Measurements from ENCODE around the gene CRAMP1.

Gene CRAMP1

DNA sequence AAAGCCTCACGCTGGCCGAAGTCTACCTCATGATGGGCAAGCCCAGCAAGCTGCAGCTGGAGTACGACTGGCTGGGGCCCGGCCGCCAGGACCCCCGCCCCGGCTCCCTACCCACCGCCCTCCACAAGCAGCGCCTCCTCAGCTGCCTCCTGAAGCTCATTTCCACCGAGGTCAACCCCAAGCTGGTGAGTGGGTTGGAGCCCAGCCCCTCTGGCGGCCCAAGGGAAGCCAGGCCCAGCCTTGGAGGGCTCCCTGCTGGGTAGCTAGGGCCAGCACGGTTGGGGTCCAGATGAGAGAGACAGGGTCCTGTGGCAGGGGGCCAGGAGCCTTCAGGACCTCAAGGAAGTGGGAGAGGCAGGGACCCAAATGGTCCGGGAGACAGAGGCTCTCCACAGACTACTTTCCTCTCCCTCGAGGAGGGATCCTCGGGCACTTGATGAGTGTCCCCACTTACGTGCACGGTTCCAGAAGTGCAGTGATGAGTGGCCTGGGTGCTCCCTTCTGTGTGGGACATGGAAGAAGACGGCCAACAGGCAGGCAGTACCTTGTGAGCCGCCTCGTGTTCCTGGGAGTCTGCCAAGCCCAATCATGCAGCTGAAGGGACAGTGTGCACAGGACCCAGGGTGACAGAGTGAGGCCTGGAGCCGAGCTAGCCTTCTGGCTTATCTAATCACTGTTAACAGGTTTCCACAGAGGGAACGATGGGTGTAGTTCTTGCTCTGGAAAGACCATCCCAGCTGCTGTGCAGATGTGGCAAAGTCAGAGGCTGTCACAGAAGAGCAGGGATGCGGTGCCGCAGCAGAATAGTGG lies 44.9 kb downstream of the CRAMP1 start:
- Histone ChIP-seq H3K27me3 (ENCODE audit: control insufficient read depth in 1 of 2, insufficient read depth in 2 of 2, low read length in 2 of 2) (no peaks in the 10 kb centered on the region), H3K9me3 (ENCODE audit: control insufficient read depth in 2 of 2, low read length in 2 of 2) (no peaks in the 10 kb centered on the region), H3K36me3 (ENCODE audit: control insufficient read depth in 2 of 2, insufficient read depth in 2 of 2, low read length in 2 of 2) (peaks cover 37 to 62% of the 10 kb centered on the region in 2 donors), H3K27ac (ENCODE audit: low read length) (no peak overlapping the region), H3K4me3 (ENCODE audit: low read length in 2 of 2) (no peak overlapping the region), H3K9ac (ENCODE audit: low read length in 2 of 2) (no peak overlapping the region), H3K4me1 (ENCODE audit: control insufficient read depth, insufficient read depth, low read length) (no peaks in the 10 kb centered on the region)

DNA sequence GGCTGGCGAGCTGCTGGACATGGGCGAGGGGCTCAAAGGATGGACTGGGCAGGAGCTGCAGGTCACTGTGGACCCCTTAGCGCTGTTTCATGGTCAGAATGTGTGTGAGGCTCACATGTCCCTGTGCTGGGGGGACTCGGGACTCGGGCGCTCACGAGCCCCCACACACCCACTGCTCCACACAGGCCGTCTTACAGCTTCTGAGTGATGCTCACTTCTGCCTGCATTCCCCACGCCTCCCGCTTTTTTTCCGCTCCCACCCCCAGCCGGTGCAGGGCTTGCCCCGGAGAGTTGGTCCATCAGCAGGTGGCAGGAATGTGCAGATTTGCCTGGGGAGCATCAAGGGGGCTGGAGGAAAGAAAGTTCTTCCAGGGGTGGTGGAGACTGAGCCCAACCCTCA lies 45.7 kb downstream of the CRAMP1 start:
- H3K9me3 ChIP-seq (ENCODE audit: control insufficient read depth in 2 of 2, low read length in 2 of 2) = no peaks in the 10 kb centered on the region
- H3K9ac ChIP-seq (ENCODE audit: low read length in 2 of 2) = no peak overlapping the region
- H3K4me3 ChIP-seq (ENCODE audit: low read length in 2 of 2) = no peak overlapping the region
- H3K36me3 ChIP-seq (ENCODE audit: control insufficient read depth in 2 of 2, insufficient read depth in 2 of 2, low read length in 2 of 2) = peaks cover 40 to 63% of the 10 kb centered on the region in 2 donors
- no peak overlapping the region for H3K27ac ChIP-seq (ENCODE audit: low read length)
- H3K4me1 ChIP-seq (ENCODE audit: control insufficient read depth, insufficient read depth, low read length) = no peaks in the 10 kb centered on the region
- H3K27me3 ChIP-seq (ENCODE audit: control insufficient read depth in 1 of 2, insufficient read depth in 2 of 2, low read length in 2 of 2) = no peaks in the 10 kb centered on the region

DNA sequence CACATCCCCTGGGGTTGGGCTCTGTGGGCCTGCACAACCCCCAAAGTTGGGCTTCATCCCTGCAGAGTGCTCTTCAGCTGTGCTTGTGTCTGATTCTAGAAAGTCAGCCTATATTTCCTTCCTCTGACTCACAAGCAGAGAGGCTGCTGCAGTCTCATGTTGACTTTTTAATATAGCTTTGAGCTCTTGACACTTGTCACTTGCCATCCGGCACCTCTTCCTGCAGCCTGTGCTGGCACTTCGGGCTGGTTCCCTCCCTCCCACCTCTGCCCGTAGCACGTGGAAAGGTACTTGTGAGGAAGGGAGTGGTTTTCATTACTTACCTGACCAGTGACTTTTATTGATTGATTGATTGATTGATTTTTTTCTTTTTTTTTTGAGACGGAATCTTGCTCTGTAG lies 46.9 kb downstream of the CRAMP1 start:
- Histone ChIP-seq H3K9me3 (ENCODE audit: control insufficient read depth in 2 of 2, low read length in 2 of 2) (no peaks in the 10 kb centered on the region), H3K27me3 (ENCODE audit: control insufficient read depth in 1 of 2, insufficient read depth in 2 of 2, low read length in 2 of 2) (no peaks in the 10 kb centered on the region), H3K4me1 (ENCODE audit: control insufficient read depth, insufficient read depth, low read length) (no peaks in the 10 kb centered on the region), H3K27ac (ENCODE audit: low read length) (no peak overlapping the region), H3K9ac (ENCODE audit: low read length in 2 of 2) (no peak overlapping the region), H3K36me3 (ENCODE audit: control insufficient read depth in 2 of 2, insufficient read depth in 2 of 2, low read length in 2 of 2) (peaks cover 41 to 67% of the 10 kb centered on the region in 2 donors), H3K4me3 (ENCODE audit: low read length in 2 of 2) (no peak overlapping the region)

DNA sequence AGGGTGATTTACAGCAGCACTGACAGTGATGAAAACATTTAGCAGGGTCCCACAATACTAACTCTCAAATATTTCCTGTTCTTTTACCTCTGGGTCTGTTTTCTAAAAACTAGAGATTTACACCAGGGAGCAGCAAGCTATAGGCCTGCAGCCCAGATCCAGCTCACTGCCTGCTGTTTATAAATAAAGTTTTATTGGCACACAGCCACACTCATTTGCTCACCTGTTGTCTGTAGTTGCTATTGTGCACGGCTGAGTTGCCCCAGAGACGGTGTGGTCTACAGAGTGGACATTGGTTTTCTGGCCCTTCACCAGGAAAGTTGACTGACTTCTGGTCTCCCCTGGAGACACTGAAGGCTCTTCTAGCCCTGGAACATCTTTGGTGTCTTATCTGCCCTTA lies 49.7 kb downstream of the CRAMP1 start:
- Histone ChIP-seq H3K9ac (ENCODE audit: low read length in 2 of 2) (no peak overlapping the region), H3K9me3 (ENCODE audit: control insufficient read depth in 2 of 2, low read length in 2 of 2) (no peaks in the 10 kb centered on the region), H3K4me1 (ENCODE audit: control insufficient read depth, insufficient read depth, low read length) (no peaks in the 10 kb centered on the region), H3K27ac (ENCODE audit: low read length) (no peak overlapping the region), H3K36me3 (ENCODE audit: control insufficient read depth in 2 of 2, insufficient read depth in 2 of 2, low read length in 2 of 2) (peaks cover 47 to 70% of the 10 kb centered on the region in 2 donors), H3K27me3 (ENCODE audit: control insufficient read depth in 1 of 2, insufficient read depth in 2 of 2, low read length in 2 of 2) (no peaks in the 10 kb centered on the region), H3K4me3 (ENCODE audit: low read length in 2 of 2) (no peak overlapping the region)

DNA sequence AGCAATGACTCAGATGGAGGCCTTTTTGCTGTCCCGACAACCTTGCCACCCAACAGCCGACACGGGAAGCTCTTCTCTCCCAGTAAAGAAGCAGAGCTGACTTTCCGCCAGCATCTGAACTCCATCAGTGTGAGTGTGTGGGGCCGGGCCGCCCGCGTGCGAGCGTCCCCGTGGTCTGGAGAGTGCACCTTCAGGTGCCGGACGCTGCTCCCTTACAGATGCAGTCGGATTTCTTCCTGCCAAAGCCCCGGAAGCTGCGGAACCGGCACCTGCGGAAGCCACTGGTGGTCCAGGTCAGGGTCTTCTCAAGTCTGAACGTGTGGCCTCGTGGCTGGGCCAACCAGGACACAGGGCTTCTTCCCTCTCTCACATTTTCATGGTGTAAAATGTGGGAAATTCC lies 50.4 kb downstream of the CRAMP1 start:
- H3K36me3 ChIP-seq (ENCODE audit: control insufficient read depth in 2 of 2, insufficient read depth in 2 of 2, low read length in 2 of 2) = peaks cover 53 to 70% of the 10 kb centered on the region in 2 donors
- H3K9ac ChIP-seq (ENCODE audit: low read length in 2 of 2) = no peak overlapping the region
- no peaks in the 10 kb centered on the region for H3K27me3 ChIP-seq (ENCODE audit: control insufficient read depth in 1 of 2, insufficient read depth in 2 of 2, low read length in 2 of 2)
- no peak overlapping the region for H3K27ac ChIP-seq (ENCODE audit: low read length)
- H3K4me3 ChIP-seq (ENCODE audit: low read length in 2 of 2) = no peak overlapping the region
- no peaks in the 10 kb centered on the region for H3K4me1 ChIP-seq (ENCODE audit: control insufficient read depth, insufficient read depth, low read length)
- no peaks in the 10 kb centered on the region for H3K9me3 ChIP-seq (ENCODE audit: control insufficient read depth in 2 of 2, low read length in 2 of 2)

- no peak overlapping the region for H3K4me3 ChIP-seq (ENCODE audit: low read length in 2 of 2)
- no peaks in the 10 kb centered on the region for H3K9me3 ChIP-seq (ENCODE audit: control insufficient read depth in 2 of 2, low read length in 2 of 2)
- H3K4me1 ChIP-seq (ENCODE audit: control insufficient read depth, insufficient read depth, low read length) = no peaks in the 10 kb centered on the region
- no peak overlapping the region for H3K9ac ChIP-seq (ENCODE audit: low read length in 2 of 2)
- no peak overlapping the region for H3K27ac ChIP-seq (ENCODE audit: low read length)
- peaks cover 66 to 80% of the 10 kb centered on the region in 2 donors for H3K36me3 ChIP-seq (ENCODE audit: control insufficient read depth in 2 of 2, insufficient read depth in 2 of 2, low read length in 2 of 2)
- no peaks in the 10 kb centered on the region for H3K27me3 ChIP-seq (ENCODE audit: control insufficient read depth in 1 of 2, insufficient read depth in 2 of 2, low read length in 2 of 2)
Measured at GRCh38 chr16:1665829-1666228, 53.7 kb downstream of the CRAMP1 start.

- Histone ChIP-seq H3K4me1 (ENCODE audit: control insufficient read depth, insufficient read depth, low read length) (no peaks in the 10 kb centered on the region), H3K27me3 (ENCODE audit: control insufficient read depth in 1 of 2, insufficient read depth in 2 of 2, low read length in 2 of 2) (no peaks in the 10 kb centered on the region), H3K4me3 (ENCODE audit: low read length in 2 of 2) (no peak overlapping the region), H3K36me3 (ENCODE audit: control insufficient read depth in 2 of 2, insufficient read depth in 2 of 2, low read length in 2 of 2) (peaks cover 70 to 85% of the 10 kb centered on the region in 2 donors), H3K9ac (ENCODE audit: low read length in 2 of 2) (no peak overlapping the region), H3K9me3 (ENCODE audit: control insufficient read depth in 2 of 2, low read length in 2 of 2) (no peaks in the 10 kb centered on the region), H3K27ac (ENCODE audit: low read length) (no peak overlapping the region)
Measured at GRCh38 chr16:1666316-1666715, 54.2 kb downstream of the CRAMP1 start.

GRCh38 chr16:1667271-1667670 lies 55.1 kb downstream of the CRAMP1 start:
- H3K4me1 ChIP-seq (ENCODE audit: control insufficient read depth, insufficient read depth, low read length) = no peaks in the 10 kb centered on the region

DNA sequence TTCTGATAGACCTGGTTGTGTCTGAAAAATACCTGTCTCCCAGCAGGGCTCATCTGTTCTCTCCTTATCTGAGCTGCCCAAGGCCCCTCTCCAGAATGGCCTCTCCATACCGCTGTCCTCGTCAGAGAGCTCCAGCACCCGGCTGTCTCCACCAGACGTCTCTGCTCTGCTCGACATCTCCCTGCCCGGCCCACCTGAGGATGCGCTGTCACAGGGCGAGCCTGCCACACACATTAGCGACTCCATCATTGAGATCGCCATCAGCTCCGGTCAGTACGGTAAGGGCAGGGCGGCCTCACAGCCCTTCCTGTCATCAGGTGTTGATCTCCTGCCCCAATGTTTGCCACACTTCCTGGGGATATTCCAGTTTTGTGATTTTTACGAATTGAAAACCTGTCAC lies 55.8 kb downstream of the CRAMP1 start:
- Histone ChIP-seq H3K4me1 (ENCODE audit: control insufficient read depth, insufficient read depth, low read length) (no peaks in the 10 kb centered on the region), H3K27me3 (ENCODE audit: control insufficient read depth in 1 of 2, insufficient read depth in 2 of 2, low read length in 2 of 2) (no peaks in the 10 kb centered on the region)

More at GRCh38 chr16:1667271-1667670, 55.1 kb downstream of the CRAMP1 start:
- H3K36me3 ChIP-seq (ENCODE audit: control insufficient read depth in 2 of 2, insufficient read depth in 2 of 2, low read length in 2 of 2) = peaks cover 77 to 87% of the 10 kb centered on the region in 2 donors
- no peak overlapping the region for H3K27ac ChIP-seq (ENCODE audit: low read length)
- H3K27me3 ChIP-seq (ENCODE audit: control insufficient read depth in 1 of 2, insufficient read depth in 2 of 2, low read length in 2 of 2) = no peaks in the 10 kb centered on the region
- H3K4me3 ChIP-seq (ENCODE audit: low read length in 2 of 2) = no peak overlapping the region
- H3K9me3 ChIP-seq (ENCODE audit: control insufficient read depth in 2 of 2, low read length in 2 of 2) = no peaks in the 10 kb centered on the region
- no peak overlapping the region for H3K9ac ChIP-seq (ENCODE audit: low read length in 2 of 2)

DNA sequence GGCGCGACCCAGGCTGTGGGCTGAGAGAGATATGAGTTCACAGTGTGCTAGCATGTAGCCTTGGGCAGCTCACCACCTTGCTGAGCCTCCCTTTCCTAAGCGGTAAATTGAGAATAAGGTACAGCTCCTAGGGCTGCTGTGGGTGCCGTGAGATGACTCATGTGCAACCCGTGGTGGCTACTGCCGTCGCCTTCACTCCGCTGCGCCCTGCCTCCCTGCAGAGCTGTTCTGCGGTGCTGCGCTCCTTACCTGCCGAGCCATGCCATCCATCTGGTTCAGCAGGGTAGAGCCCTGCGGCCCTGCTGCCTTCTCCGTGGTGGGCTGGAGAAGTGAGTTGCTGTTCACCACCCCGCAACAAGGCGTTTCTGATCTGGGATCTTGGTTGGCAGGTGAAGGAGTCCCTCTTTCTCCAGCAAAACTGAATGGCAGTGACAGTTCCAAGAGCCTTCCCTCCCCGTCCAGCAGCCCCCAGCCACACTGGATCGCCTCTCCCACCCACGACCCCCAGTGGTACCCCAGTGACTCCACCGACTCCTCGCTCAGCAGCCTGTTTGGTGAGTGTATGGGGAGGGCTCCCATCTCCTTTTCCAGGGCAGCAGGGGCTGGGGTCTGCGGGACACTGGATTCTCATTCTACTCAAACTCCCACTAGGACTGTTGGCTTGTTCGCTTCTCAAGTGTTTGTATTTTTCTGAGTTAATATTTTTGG lies 56.6 kb downstream of the CRAMP1 start:
- H3K27ac ChIP-seq (ENCODE audit: low read length) = no peak overlapping the region
- H3K4me3 ChIP-seq (ENCODE audit: low read length in 2 of 2) = no peak overlapping the region
- H3K9me3 ChIP-seq (ENCODE audit: control insufficient read depth in 2 of 2, low read length in 2 of 2) = no peaks in the 10 kb centered on the region
- H3K9ac ChIP-seq (ENCODE audit: low read length in 2 of 2) = no peak overlapping the region
- H3K36me3 ChIP-seq (ENCODE audit: control insufficient read depth in 2 of 2, insufficient read depth in 2 of 2, low read length in 2 of 2) = peaks cover 76 to 85% of the 10 kb centered on the region in 2 donors
- H3K27me3 ChIP-seq (ENCODE audit: control insufficient read depth in 1 of 2, insufficient read depth in 2 of 2, low read length in 2 of 2) = no peaks in the 10 kb centered on the region
- H3K4me1 ChIP-seq (ENCODE audit: control insufficient read depth, insufficient read depth, low read length) = no peaks in the 10 kb centered on the region

More for the DNA sequence above, 55.8 kb downstream of the CRAMP1 start:
- Histone ChIP-seq H3K9me3 (ENCODE audit: control insufficient read depth in 2 of 2, low read length in 2 of 2) (no peaks in the 10 kb centered on the region), H3K9ac (ENCODE audit: low read length in 2 of 2) (no peak overlapping the region), H3K36me3 (ENCODE audit: control insufficient read depth in 2 of 2, insufficient read depth in 2 of 2, low read length in 2 of 2) (peaks cover 76 to 86% of the 10 kb centered on the region in 2 donors), H3K4me3 (ENCODE audit: low read length in 2 of 2) (no peak overlapping the region), H3K27ac (ENCODE audit: low read length) (no peak overlapping the region)

DNA sequence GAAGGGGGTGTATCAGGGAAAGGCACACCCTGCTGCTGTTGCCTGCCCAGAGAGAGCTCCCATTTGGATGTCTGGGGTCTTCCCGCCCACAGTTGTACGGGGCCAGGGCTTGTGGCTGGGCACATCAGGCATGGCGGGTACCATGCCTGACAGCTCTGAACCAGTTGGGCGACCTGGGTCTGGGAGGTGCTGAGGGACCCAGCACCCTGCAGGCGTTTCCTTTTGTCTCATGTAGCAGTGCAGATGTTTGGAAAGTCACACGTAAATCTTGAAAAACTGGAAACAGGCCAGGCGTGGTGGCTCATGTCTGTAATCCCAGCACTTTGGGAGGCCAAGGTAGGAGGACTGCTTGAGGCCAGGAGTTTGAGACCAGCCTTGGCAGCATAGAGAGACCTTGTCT lies 57.5 kb downstream of the CRAMP1 start:
- no peaks in the 10 kb centered on the region for H3K4me1 ChIP-seq (ENCODE audit: control insufficient read depth, insufficient read depth, low read length)
- no peak overlapping the region for H3K9ac ChIP-seq (ENCODE audit: low read length in 2 of 2)
- peaks cover 83 to 90% of the 10 kb centered on the region in 2 donors for H3K36me3 ChIP-seq (ENCODE audit: control insufficient read depth in 2 of 2, insufficient read depth in 2 of 2, low read length in 2 of 2)
- no peaks in the 10 kb centered on the region for H3K9me3 ChIP-seq (ENCODE audit: control insufficient read depth in 2 of 2, low read length in 2 of 2)
- no peak overlapping the region for H3K27ac ChIP-seq (ENCODE audit: low read length)
- H3K27me3 ChIP-seq (ENCODE audit: control insufficient read depth in 1 of 2, insufficient read depth in 2 of 2, low read length in 2 of 2) = no peaks in the 10 kb centered on the region
- H3K4me3 ChIP-seq (ENCODE audit: low read length in 2 of 2) = no peak overlapping the region

Data from stomach smooth muscle (tissue), 2 donors.